ENCODE data around the gene LSM14A.

DNA sequence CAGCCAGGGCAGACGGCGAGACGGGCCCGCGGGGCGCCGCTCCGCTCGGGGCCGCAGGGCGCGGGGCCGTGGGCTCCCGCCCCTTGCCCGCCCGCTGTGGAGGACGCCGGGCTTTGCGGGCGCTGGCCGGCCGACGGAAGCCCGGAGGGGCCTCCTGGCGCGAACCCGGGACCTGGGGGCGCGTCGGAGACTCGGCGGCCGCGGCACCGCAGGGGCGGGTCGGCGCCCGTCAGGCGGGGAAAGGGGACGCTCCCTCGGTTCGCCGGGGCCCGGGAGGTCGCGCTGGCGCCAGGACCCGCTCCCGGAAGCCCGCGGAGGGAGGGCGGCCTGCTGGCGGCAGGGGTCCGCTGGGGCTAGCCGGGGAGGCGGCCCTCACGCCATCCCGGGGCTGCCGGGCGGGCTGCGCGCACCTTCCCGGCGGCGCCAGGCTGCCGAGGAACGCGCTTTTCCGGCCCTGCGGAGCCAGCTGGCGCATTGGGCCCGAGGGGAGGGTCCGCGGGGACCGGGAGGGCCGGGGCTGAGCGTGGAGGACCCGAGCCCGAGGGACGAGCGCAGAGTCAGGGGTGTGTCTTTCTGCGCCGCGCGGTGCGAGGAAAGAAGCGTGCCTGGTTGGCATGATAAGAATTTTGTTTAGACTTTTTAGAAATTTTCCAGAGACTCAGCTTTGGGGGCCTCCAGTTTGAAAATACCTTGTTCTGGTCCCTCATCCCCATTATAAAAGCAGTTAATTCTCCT, 82.6 kb downstream of the LSM14A start:
- TF ChIP-seq, protein P1, sequence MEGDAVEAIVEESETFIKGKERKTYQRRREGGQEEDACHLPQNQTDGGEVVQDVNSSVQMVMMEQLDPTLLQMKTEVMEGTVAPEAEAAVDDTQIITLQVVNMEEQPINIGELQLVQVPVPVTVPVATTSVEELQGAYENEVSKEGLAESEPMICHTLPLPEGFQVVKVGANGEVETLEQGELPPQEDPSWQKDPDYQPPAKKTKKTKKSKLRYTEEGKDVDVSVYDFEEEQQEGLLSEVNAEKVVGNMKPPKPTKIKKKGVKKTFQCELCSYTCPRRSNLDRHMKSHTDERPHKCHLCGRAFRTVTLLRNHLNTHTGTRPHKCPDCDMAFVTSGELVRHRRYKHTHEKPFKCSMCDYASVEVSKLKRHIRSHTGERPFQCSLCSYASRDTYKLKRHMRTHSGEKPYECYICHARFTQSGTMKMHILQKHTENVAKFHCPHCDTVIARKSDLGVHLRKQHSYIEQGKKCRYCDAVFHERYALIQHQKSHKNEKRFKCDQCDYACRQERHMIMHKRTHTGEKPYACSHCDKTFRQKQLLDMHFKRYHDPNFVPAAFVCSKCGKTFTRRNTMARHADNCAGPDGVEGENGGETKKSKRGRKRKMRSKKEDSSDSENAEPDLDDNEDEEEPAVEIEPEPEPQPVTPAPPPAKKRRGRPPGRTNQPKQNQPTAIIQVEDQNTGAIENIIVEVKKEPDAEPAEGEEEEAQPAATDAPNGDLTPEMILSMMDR (conservative IDR thresholded peaks at IDR 0.05; ENCODE audit: low read length) = no peak
- TF ChIP-seq EZH2phosphoT487 (IDR thresholded peaks at IDR 0.05; ENCODE audit: borderline replicate concordance) = no peak
